Activated CD8-positive, alpha-beta T cell treated with anti-CD3 and anti-CD28 coated beads for 36 hours (primary cell): ENCODE measurements around the gene HSPD1. TPM values are rescaled to one million over a fixed set of nuclear protein-coding genes. Genes with fewer than 3 reads are reported as not detected.
A peak's percentile ranks its signal among the peaks of the same experiment; 100 is the strongest.

Source experiments
- ATAC-seq: fragments of 200-7000 bp; cut with Tn5 transposase; one replicate; pipeline ENCODE4 v1.10.0; 2021; ENCODE audit warnings: mild to moderate bottlenecking, moderate library complexity
- CTCF ChIA-PET: fragments of 350-600 bp; sonication (Branson Sonifier 250); formaldehyde crosslinking; loops from one replicate; lab custom pipeline; 2021; ENCODE audit warnings: antibody characterized with exemption; lab: Charles Lee
- POLR2A ChIA-PET: fragments of 350-600 bp; sonication (Branson Sonifier 250); formaldehyde crosslinking; loops from one replicate; lab custom pipeline; 2021; ENCODE audit warnings: antibody characterized with exemption; lab: Charles Lee
- DNase-seq: peaks from one replicate; pipeline ENCODE4 v3.0.0-alpha.2; 2020
- H3K27ac Mint-ChIP-seq: one replicate; pipeline ENCODE4 v1.8.0; 2021; ENCODE audit warnings: mild to moderate bottlenecking, mixed read lengths
- H3K27me3 Mint-ChIP-seq: one replicate; pipeline ENCODE4 v1.8.0; 2021; ENCODE audit warnings: mixed read lengths
- H3K36me3 Mint-ChIP-seq: one replicate; pipeline ENCODE4 v1.8.0; 2021; ENCODE audit warnings: low read depth, mixed read lengths
- H3K4me1 Mint-ChIP-seq: one replicate; pipeline ENCODE4 v1.8.0; 2021; ENCODE audit warnings: low read depth, mixed read lengths
- H3K4me3 Mint-ChIP-seq: one replicate; pipeline ENCODE4 v1.8.0; 2021; ENCODE audit warnings: mild to moderate bottlenecking, moderate library complexity, mixed read lengths
- H3K9me3 Mint-ChIP-seq: one replicate; pipeline ENCODE4 v1.8.0; 2021; ENCODE audit warnings: mixed read lengths
- CTCF ChIP-seq: fragments of 200-600 bp; IDR thresholded peaks from one replicate; pipeline ENCODE4 v1.8.0; 2022; ENCODE audit warnings: antibody characterized with exemption, mild to moderate bottlenecking
- intact Hi-C: fragments of 100-400 bp; cut with micrococcal nuclease; formaldehyde crosslinking; loops from one replicate; pipeline ENCODE4 v1.10.0; 2022
- total RNA-seq, 2 experiments: library from RNA; stranded (reverse); gene quantifications; one replicate each; pipeline ENCODE4 v1.2.3, GENCODE V29; 2021

Gene HSPD1
- total RNA-seq, 2 experiments from 2014 or later = 1,034 to 1,051 TPM

- intact Hi-C loops = loop anchor here (2.0 kb wide), 1 partner anchor 15 kb away; the partner anchor contains the start of gene HSPE1
- peaks cover 30% of the 10 kb centered on the region for H3K4me1 Mint-ChIP-seq
- peaks cover 11% of the 10 kb centered on the region for H3K36me3 Mint-ChIP-seq
- ATAC-seq (peak; percentile 2), DNase-seq (no peak)
- H3K9me3 Mint-ChIP-seq = no peaks in the 10 kb centered on the region
- H3K27ac Mint-ChIP-seq = peak overlapping the region; percentile 92
- POLR2A ChIA-PET = interaction anchor here (0.6 to 3.9 kb wide), 9 partner anchors 8 to 1243 kb away, joined by 3 to 81 read pairs (median 4); partner anchors contain the start of genes COQ10B, HSPD1, HSPE1 and SF3B1
- TF ChIP-seq CTCF = no peak
- H3K4me3 Mint-ChIP-seq = peak overlapping the region; percentile 99
- CTCF ChIA-PET = interaction anchor here (1.0 to 2.9 kb wide), 2 partner anchors 9 to 15 kb away, joined by 3 to 13 read pairs; partner anchors contain the start of genes HSPD1 and HSPE1
- no peaks in the 10 kb centered on the region for H3K27me3 Mint-ChIP-seq
Observed at GRCh38 chr2:197515315-197515738, 15.7 kb upstream of the HSPD1 start.

- peak overlapping the region; percentile 92 for H3K27ac Mint-ChIP-seq
- DNase-seq = no peak
- ATAC-seq = no peak
- H3K4me3 Mint-ChIP-seq = peak overlapping the region; percentile 99
- intact Hi-C loops = loop anchor here (2.0 kb wide), 1 partner anchor 14 kb away; the partner anchor contains the start of gene HSPE1
- POLR2A ChIA-PET = interaction anchor here (1.1 to 3.9 kb wide), 5 partner anchors 9 to 80 kb away, joined by 3 to 81 read pairs (median 4); partner anchors contain the start of genes COQ10B, HSPD1, HSPE1 and SF3B1
- H3K4me1 Mint-ChIP-seq = peaks cover 30% of the 10 kb centered on the region
- H3K9me3 Mint-ChIP-seq = no peaks in the 10 kb centered on the region
- CTCF ChIA-PET = interaction anchor here (1.0 to 2.9 kb wide), 2 partner anchors 8 to 15 kb away, joined by 3 to 13 read pairs; partner anchors contain the start of genes HSPD1 and HSPE1
- peaks cover 8% of the 10 kb centered on the region for H3K36me3 Mint-ChIP-seq
- TF ChIP-seq CTCF = no peak
- no peaks in the 10 kb centered on the region for H3K27me3 Mint-ChIP-seq
Observed at GRCh38 chr2:197514754-197515153, 15.1 kb upstream of the HSPD1 start.

DNA sequence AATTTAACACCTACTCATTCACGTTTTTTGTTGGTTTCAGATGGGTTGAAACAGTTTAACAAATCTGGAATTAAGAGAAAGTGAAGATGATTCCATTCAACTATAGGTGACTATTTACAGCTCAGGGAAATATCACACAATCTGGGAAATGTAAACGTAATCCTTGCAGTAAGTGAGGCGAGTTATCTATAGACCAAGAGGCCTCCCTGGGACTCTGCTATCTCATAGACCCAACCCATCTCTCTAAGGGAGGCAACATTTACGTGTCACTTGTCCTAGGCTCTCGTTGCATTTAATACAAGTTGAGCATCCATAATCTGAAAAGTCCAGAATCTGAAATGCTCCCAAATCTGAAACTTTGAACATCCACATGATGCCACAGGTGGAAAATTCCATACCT lies 14.3 kb upstream of the HSPD1 start:
- ChIA-PET CTCF (interaction anchor here (1.5 kb wide), 1 partner anchor 14 kb away, joined by 6 read pairs; the partner anchor contains the start of genes HSPD1 and HSPE1), POLR2A (interaction anchor here (1.3 to 2.9 kb wide), 2 partner anchors 9 to 14 kb away, joined by 4 to 29 read pairs; partner anchors contain the start of genes HSPD1 and HSPE1)
- intact Hi-C loops = loop anchor here (2.0 kb wide), 1 partner anchor 13 kb away; the partner anchor contains the start of gene HSPE1
- TF ChIP-seq CTCF = no peak
- H3K27me3 Mint-ChIP-seq = no peaks in the 10 kb centered on the region
- no peak overlapping the region for H3K27ac Mint-ChIP-seq
- no peaks in the 10 kb centered on the region for H3K9me3 Mint-ChIP-seq
- DNase-seq (no peak), ATAC-seq (no peak)
- H3K4me3 Mint-ChIP-seq = no peak overlapping the region
- peaks cover 24% of the 10 kb centered on the region for H3K4me1 Mint-ChIP-seq
- H3K36me3 Mint-ChIP-seq = peaks cover 6% of the 10 kb centered on the region

GRCh38 chr2:197506658-197507057 lies 7.0 kb upstream of the HSPD1 start:
- no peak for ATAC-seq
- intact Hi-C loops = no loop called here
- no peak for TF ChIP-seq CTCF
- Mint-ChIP-seq H3K27me3 (no peaks in the 10 kb centered on the region), H3K4me1 (peaks cover 22% of the 10 kb centered on the region), H3K27ac (no peak overlapping the region), H3K4me3 (no peak overlapping the region), H3K36me3 (peaks cover 47% of the 10 kb centered on the region), H3K9me3 (no peaks in the 10 kb centered on the region)
- no peak for DNase-seq
- ChIA-PET POLR2A (interaction anchor here (1.1 to 3.6 kb wide), 6 partner anchors 8 to 17 kb away, joined by 3 to 24 read pairs (median 5); partner anchors contain the start of gene MOB4), CTCF (interaction anchor here (1.0 kb wide), 1 partner anchor 9 kb away, joined by 3 read pairs; no protein-coding TSS in a partner anchor)

DNA sequence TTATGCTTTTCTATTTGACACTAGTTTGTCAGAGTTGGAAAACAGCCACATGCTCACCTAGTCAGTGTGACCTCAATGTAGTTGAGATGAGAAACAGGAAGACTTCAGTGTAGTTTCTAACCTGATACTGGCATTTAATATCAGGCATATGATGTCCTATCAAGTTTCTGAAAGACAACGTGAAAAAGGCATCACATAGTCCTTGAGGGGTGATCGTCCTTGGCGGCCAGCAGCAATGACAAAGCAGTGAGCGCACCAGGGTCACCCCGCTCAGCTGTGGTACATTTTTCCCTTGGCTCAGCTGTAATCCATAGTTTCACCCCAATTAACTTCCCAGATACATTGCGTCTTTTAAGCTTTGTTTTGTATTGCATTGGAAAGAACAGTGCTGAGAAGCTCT lies 4.9 kb upstream of the HSPD1 start:
- no peak for ATAC-seq
- peak overlapping the region; percentile 70 for H3K27ac Mint-ChIP-seq
- ChIA-PET CTCF (interaction anchor here (1.6 kb wide), 1 partner anchor 13 kb away, joined by 4 read pairs; no protein-coding TSS in a partner anchor), POLR2A (interaction anchor here (1.1 to 3.6 kb wide), 2 partner anchors 9 to 11 kb away, joined by 4 to 24 read pairs; partner anchors contain the start of gene MOB4)
- TF ChIP-seq CTCF = no peak
- intact Hi-C loops = loop anchor here (5.0 kb wide), 1 partner anchor 72 kb away; no protein-coding TSS in a partner anchor
- peaks cover 59% of the 10 kb centered on the region for H3K36me3 Mint-ChIP-seq
- no peaks in the 10 kb centered on the region for H3K27me3 Mint-ChIP-seq
- H3K4me3 Mint-ChIP-seq = no peak overlapping the region
- no peak for DNase-seq
- no peaks in the 10 kb centered on the region for H3K9me3 Mint-ChIP-seq
- peaks cover 22% of the 10 kb centered on the region for H3K4me1 Mint-ChIP-seq
